D721Med (cell line): ENCODE measurements around the gene PAK1.

Source experiments
- DNase-seq: peaks from one replicate; pipeline ENCODE4 v3.0.0; 2011; ENCODE audit warnings: low spot score; ENCODE audit not compliant: insufficient read length
- FAIRE-seq: peaks from 2 replicates; lab custom pipeline; 2011; peaks lifted over from hg19 to GRCh38; lab: Jason Lieb, UNC
- CTCF ChIP-seq: IDR thresholded peaks from 2 replicates; pipeline ENCODE4 v1.5.1; 2012; ENCODE audit warnings: mild to moderate bottlenecking, control low read depth; ENCODE audit not compliant: insufficient read depth; ENCODE audit errors: missing control alignments

The PAK1 gene

GRCh38 chr11:77479746-77480352 lies 6.0 kb upstream of the PAK1 start:
- FAIRE-seq (no peak), DNase-seq (no peak)
- TF ChIP-seq CTCF, result no peak

- TF ChIP-seq CTCF, result no peak
- DNase-seq, result no peak
- no peak for FAIRE-seq
Observed at GRCh38 chr11:77475206-77475605, 1.3 kb upstream of the PAK1 start.

GRCh38 chr11:77474684-77475060 lies 778 bp upstream of the PAK1 start:
- DNase-seq, result no peak
- no peak for FAIRE-seq
- no peak for TF ChIP-seq CTCF

- peak; percentile 36 for DNase-seq
- no peak for TF ChIP-seq CTCF
- FAIRE-seq, result no peak
Observed at GRCh38 chr11:77472991-77473800, 698 bp downstream of the PAK1 start.

GRCh38 chr11:77471558-77472193 lies 2.2 kb downstream of the PAK1 start:
- TF ChIP-seq CTCF, result no peak
- DNase-seq, result no peak
- FAIRE-seq, result no peak

GRCh38 chr11:77470971-77471370 lies 2.9 kb downstream of the PAK1 start:
- no peak for TF ChIP-seq CTCF
- DNase-seq (no peak), FAIRE-seq (no peak)
